ENCODE data around the gene KCNQ4. TPM values are rescaled to one million over a fixed set of nuclear protein-coding genes. Genes with fewer than 3 reads are reported as not detected.

KCNQ4 gene
- total and polyA plus RNA-seq, 4 experiments from 2014 or later: 0.14 to 0.33 (median 0.20) TPM; not detected in 1

DNA sequence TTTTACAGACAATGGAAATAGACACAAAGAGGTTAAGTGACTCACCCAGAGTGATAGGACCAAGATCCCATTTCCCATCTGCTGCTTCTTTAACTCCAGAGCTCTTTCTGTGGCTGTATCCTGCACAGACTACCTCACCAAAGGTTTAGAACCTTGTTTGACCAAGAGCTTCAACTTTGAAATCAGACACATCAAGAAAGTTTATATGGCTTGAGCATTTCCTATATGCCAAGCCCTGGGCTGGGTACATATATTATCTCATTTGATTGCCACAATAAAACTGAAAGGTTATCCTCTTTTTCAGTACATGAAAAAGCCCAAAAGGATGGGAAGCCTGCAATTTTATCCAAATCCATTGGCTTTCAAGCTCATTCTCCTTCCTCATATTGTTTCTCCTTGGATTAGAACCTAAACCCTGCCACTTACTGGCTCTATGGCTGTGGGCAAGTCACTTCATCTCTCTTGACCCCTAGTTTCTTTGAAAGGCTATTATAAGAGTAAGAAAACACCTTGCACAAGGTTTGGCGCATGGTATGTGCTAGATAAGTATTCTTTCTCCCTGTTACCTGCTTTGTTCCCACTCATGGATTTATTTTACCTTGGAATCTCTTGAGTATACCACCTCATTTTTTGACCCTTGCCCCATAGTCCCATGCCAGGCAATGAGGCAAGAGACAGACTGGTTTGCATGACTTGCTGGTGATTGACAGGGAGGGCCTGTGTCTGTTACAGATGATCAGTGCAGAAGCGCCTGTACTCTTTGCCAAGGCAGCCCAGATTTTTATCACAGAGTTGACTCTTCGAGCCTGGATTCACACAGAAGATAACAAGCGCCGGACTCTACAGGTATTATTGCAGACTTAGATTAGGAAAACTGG lies 34.5 kb upstream of the KCNQ4 start:
- no peak overlapping the region for H3K4me3 ChIP-seq (ENCODE audit: low read length in 2 of 2)
- peaks cover 38% of the 10 kb centered on the region for H3K36me3 ChIP-seq (ENCODE audit: insufficient read depth, low read length)
- peaks cover 58 to 83% of the 10 kb centered on the region in 2 donors for H3K36me3 Mint-ChIP-seq
- no peaks in the 10 kb centered on the region for H3K9me3 ChIP-seq (ENCODE audit: control insufficient read depth in 1 of 2, low read length in 2 of 2)
- no peak overlapping the region for H3K27ac ChIP-seq (ENCODE audit: low read depth, low read length)
- ChIA-PET CTCF (ENCODE audit: partially characterized antibody) (interaction anchor here (3.4 kb wide), 1 partner anchor 26 kb away, joined by 11 read pairs; no protein-coding TSS in a partner anchor), POLR2A (ENCODE audit: partially characterized antibody) (interaction anchor here (0.8 kb wide), 1 partner anchor 58 kb away, joined by 3 read pairs; the partner anchor contains the start of gene NFYC)
- H3K4me3 Mint-ChIP-seq: no peak overlapping the region
- H3K4me1 ChIP-seq (ENCODE audit: insufficient read depth, low read length): peaks cover 5% of the 10 kb centered on the region
- intact Hi-C loops (cut with micrococcal nuclease): no loop called here
- peak overlapping the region in 2 of 7 donors; percentile 20 to 27 for H3K27ac Mint-ChIP-seq
- H3K9me3 Mint-ChIP-seq: no peaks in the 10 kb centered on the region
- peaks cover 8 to 28% (median 16%) of the 10 kb centered on the region in 4 donors for H3K4me1 Mint-ChIP-seq
- DNase-seq: no peak
- H3K27me3 ChIP-seq (ENCODE audit: insufficient read depth, low read length): no peaks in the 10 kb centered on the region
- no peaks in the 10 kb centered on the region for H3K27me3 Mint-ChIP-seq

- intact Hi-C loops (cut with micrococcal nuclease): no loop called here
- H3K9me3 Mint-ChIP-seq: no peaks in the 10 kb centered on the region
Measured at GRCh38 chr1:40749817-40750216, 33.8 kb upstream of the KCNQ4 start.

DNA sequence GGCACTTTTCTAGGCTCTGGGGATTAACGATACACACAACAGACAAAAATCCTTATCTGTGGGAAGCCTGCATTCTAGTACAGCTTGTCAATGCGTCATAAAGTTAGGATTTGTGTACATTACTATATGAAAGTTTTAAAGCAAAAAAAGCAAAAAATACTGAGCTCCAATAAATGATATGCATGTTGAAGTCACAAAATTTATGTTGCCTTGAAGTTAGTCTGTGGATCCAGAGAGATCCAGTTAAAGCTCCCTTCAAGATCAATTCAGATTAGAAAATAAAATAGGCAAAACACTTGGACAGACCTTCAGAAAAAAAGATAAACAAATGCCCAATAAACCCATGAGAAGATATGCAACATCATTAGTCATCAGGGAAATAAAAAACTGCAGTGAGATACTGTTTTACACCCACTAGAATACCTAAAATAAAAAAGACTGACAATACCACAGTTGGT lies 33.1 kb upstream of the KCNQ4 start:
- ChIA-PET POLR2A (ENCODE audit: partially characterized antibody) (no interaction called here), CTCF (ENCODE audit: partially characterized antibody) (interaction anchor here (3.4 kb wide), 1 partner anchor 24 kb away, joined by 11 read pairs; no protein-coding TSS in a partner anchor)
- no peak overlapping the region for H3K4me3 ChIP-seq (ENCODE audit: low read length in 2 of 2)
- peak overlapping the region in 1 of 7 donors; percentile 57 for H3K27ac Mint-ChIP-seq
- H3K4me1 Mint-ChIP-seq: peaks cover 2 to 17% (median 8%) of the 10 kb centered on the region in 4 donors
- no peaks in the 10 kb centered on the region for H3K4me1 ChIP-seq (ENCODE audit: insufficient read depth, low read length)
- DNase-seq: no peak
- H3K27me3 Mint-ChIP-seq: no peaks in the 10 kb centered on the region
- no peaks in the 10 kb centered on the region for H3K9me3 ChIP-seq (ENCODE audit: control insufficient read depth in 1 of 2, low read length in 2 of 2)
- H3K27ac ChIP-seq (ENCODE audit: low read depth, low read length): no peak overlapping the region
- H3K4me3 Mint-ChIP-seq: no peak overlapping the region
- H3K27me3 ChIP-seq (ENCODE audit: insufficient read depth, low read length): no peaks in the 10 kb centered on the region
- peaks cover 63 to 87% of the 10 kb centered on the region in 2 donors for H3K36me3 Mint-ChIP-seq
- peaks cover 52% of the 10 kb centered on the region for H3K36me3 ChIP-seq (ENCODE audit: insufficient read depth, low read length)
- intact Hi-C loops (cut with micrococcal nuclease): no loop called here
- H3K9me3 Mint-ChIP-seq: no peaks in the 10 kb centered on the region

More at GRCh38 chr1:40749817-40750216, 33.8 kb upstream of the KCNQ4 start:
- ChIA-PET POLR2A (ENCODE audit: partially characterized antibody) (interaction anchor here (0.8 kb wide), 1 partner anchor 58 kb away, joined by 3 read pairs; the partner anchor contains the start of gene NFYC), CTCF (ENCODE audit: partially characterized antibody) (interaction anchor here (3.4 kb wide), 1 partner anchor 25 kb away, joined by 11 read pairs; no protein-coding TSS in a partner anchor)
- Mint-ChIP-seq H3K36me3 (peaks cover 63 to 84% of the 10 kb centered on the region in 2 donors), H3K4me1 (peaks cover 8 to 23% (median 12%) of the 10 kb centered on the region in 4 donors), H3K4me3 (no peak overlapping the region), H3K27me3 (no peaks in the 10 kb centered on the region), H3K27ac (no peak overlapping the region)
- DNase-seq: no peak
- Histone ChIP-seq H3K36me3 (ENCODE audit: insufficient read depth, low read length) (peaks cover 45% of the 10 kb centered on the region), H3K4me3 (ENCODE audit: low read length in 2 of 2) (no peak overlapping the region), H3K27me3 (ENCODE audit: insufficient read depth, low read length) (no peaks in the 10 kb centered on the region), H3K27ac (ENCODE audit: low read depth, low read length) (no peak overlapping the region), H3K9me3 (ENCODE audit: control insufficient read depth in 1 of 2, low read length in 2 of 2) (no peaks in the 10 kb centered on the region), H3K4me1 (ENCODE audit: insufficient read depth, low read length) (no peaks in the 10 kb centered on the region)

DNA sequence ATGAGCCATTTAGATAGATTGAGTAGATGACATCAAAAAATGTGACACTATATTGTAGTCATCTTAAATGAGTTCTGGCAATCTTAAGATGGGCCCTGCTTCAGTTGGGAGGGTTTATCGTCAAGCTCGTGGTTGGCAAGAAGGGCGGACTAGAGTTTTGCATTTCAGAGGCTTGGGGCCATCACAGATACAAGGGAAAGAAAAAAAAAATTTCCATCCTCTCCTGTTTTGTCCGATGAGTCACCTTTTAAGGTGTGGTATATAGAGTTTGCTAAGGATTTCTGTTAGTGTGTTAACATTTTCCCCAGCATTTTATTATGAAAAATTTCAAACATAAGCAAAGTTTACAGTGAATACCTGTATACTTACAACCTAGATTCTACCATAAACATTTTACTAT lies 31.8 kb upstream of the KCNQ4 start:
- Mint-ChIP-seq H3K9me3 (no peaks in the 10 kb centered on the region), H3K27me3 (no peaks in the 10 kb centered on the region), H3K27ac (peak overlapping the region in 3 of 7 donors; percentile 5 to 85 (median 42))

GRCh38 chr1:40753142-40753882 lies 30.3 kb upstream of the KCNQ4 start:
- peaks cover 61 to 88% of the 10 kb centered on the region in 2 donors for H3K36me3 Mint-ChIP-seq
- Histone ChIP-seq H3K27me3 (ENCODE audit: insufficient read depth, low read length) (no peaks in the 10 kb centered on the region), H3K27ac (ENCODE audit: low read depth, low read length) (no peak overlapping the region), H3K4me3 (ENCODE audit: low read length in 2 of 2) (no peak overlapping the region), H3K4me1 (ENCODE audit: insufficient read depth, low read length) (no peaks in the 10 kb centered on the region), H3K36me3 (ENCODE audit: insufficient read depth, low read length) (peaks cover 68% of the 10 kb centered on the region), H3K9me3 (ENCODE audit: control insufficient read depth in 1 of 2, low read length in 2 of 2) (no peaks in the 10 kb centered on the region)
- H3K4me3 Mint-ChIP-seq: no peak overlapping the region
- peak overlapping the region in 3 of 7 donors; percentile 7 to 62 (median 48) for H3K27ac Mint-ChIP-seq
- H3K4me1 Mint-ChIP-seq: peaks cover 0 to 12% (median 6%) of the 10 kb centered on the region in 4 donors
- no peaks in the 10 kb centered on the region for H3K9me3 Mint-ChIP-seq
- ChIA-PET POLR2A (ENCODE audit: partially characterized antibody) (no interaction called here), CTCF (ENCODE audit: partially characterized antibody) (interaction anchor here (1.1 to 6.5 kb wide), 3 partner anchors 17 to 82 kb away, joined by 3 to 47 read pairs (median 3); no protein-coding TSS in a partner anchor)
- intact Hi-C loops (cut with micrococcal nuclease): no loop called here
- H3K27me3 Mint-ChIP-seq: no peaks in the 10 kb centered on the region
- DNase-seq: no peak

More for the DNA sequence above, 31.8 kb upstream of the KCNQ4 start:
- peaks cover 0 to 12% (median 6%) of the 10 kb centered on the region in 4 donors for H3K4me1 Mint-ChIP-seq
- DNase-seq: no peak
- Histone ChIP-seq H3K36me3 (ENCODE audit: insufficient read depth, low read length) (peaks cover 63% of the 10 kb centered on the region), H3K4me1 (ENCODE audit: insufficient read depth, low read length) (no peaks in the 10 kb centered on the region), H3K4me3 (ENCODE audit: low read length in 2 of 2) (no peak overlapping the region), H3K27me3 (ENCODE audit: insufficient read depth, low read length) (no peaks in the 10 kb centered on the region), H3K27ac (ENCODE audit: low read depth, low read length) (no peak overlapping the region), H3K9me3 (ENCODE audit: control insufficient read depth in 1 of 2, low read length in 2 of 2) (no peaks in the 10 kb centered on the region)
- H3K4me3 Mint-ChIP-seq: no peak overlapping the region
- H3K36me3 Mint-ChIP-seq: peaks cover 66 to 88% of the 10 kb centered on the region in 2 donors
- CTCF ChIA-PET (ENCODE audit: partially characterized antibody): interaction anchor here (1.0 to 1.1 kb wide), 2 partner anchors 18 to 23 kb away, joined by 3 read pairs; no protein-coding TSS in a partner anchor
- POLR2A ChIA-PET (ENCODE audit: partially characterized antibody): no interaction called here
- intact Hi-C loops (cut with micrococcal nuclease): no loop called here

DNA sequence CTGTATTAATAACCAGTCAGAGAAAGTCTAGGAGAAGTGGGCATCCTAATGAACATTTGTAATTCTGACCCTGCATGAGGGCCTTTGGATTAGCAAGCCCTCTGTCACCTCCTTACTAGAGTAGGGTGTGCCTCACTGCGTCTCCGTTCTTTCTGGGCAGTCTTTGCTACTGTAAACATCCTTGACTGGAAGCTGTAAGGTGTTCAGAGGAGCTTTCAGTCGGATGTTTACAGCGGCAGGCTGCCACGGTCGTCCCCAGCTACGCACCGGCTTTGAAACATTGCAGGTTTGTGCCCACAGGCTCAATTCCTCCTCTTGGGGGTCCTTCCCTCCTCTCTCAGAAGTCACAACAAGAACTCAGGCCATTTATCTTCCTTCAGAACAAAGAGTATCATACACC lies 29.4 kb upstream of the KCNQ4 start:
- no peak for DNase-seq
- Mint-ChIP-seq H3K4me3 (no peak overlapping the region), H3K4me1 (peaks cover 0 to 12% (median 6%) of the 10 kb centered on the region in 4 donors), H3K27ac (peak overlapping the region in 1 of 7 donors; percentile 19), H3K9me3 (no peaks in the 10 kb centered on the region), H3K27me3 (no peaks in the 10 kb centered on the region), H3K36me3 (peaks cover 59 to 86% of the 10 kb centered on the region in 2 donors)
- Histone ChIP-seq H3K27ac (ENCODE audit: low read depth, low read length) (no peak overlapping the region), H3K4me3 (ENCODE audit: low read length in 2 of 2) (no peak overlapping the region), H3K9me3 (ENCODE audit: control insufficient read depth in 1 of 2, low read length in 2 of 2) (no peaks in the 10 kb centered on the region), H3K27me3 (ENCODE audit: insufficient read depth, low read length) (no peaks in the 10 kb centered on the region), H3K36me3 (ENCODE audit: insufficient read depth, low read length) (peaks cover 68% of the 10 kb centered on the region), H3K4me1 (ENCODE audit: insufficient read depth, low read length) (no peaks in the 10 kb centered on the region)
- POLR2A ChIA-PET (ENCODE audit: partially characterized antibody): no interaction called here
- CTCF ChIA-PET (ENCODE audit: partially characterized antibody): interaction anchor here (6.5 kb wide), 1 partner anchor 19 kb away, joined by 47 read pairs; no protein-coding TSS in a partner anchor
- intact Hi-C loops (cut with micrococcal nuclease): no loop called here
